Mucosa of stomach (tissue), 1 donor: ENCODE data around the gene CFAP92.

Experiments
- H3K27me3 ChIP-seq: one replicate; pipeline ENCODE4 v1.7.0; 2013; ENCODE audit warnings: mild to moderate bottlenecking, low read length; ENCODE audit not compliant: control insufficient read depth, insufficient read depth
- H3K36me3 ChIP-seq: one replicate; pipeline ENCODE4 v1.7.0; 2013; ENCODE audit warnings: low read length; ENCODE audit not compliant: control insufficient read depth, insufficient read depth
- H3K4me1 ChIP-seq: one replicate; pipeline ENCODE4 v1.7.0; 2013; ENCODE audit warnings: mild to moderate bottlenecking, low read length; ENCODE audit not compliant: control insufficient read depth, insufficient read depth
- H3K4me3 ChIP-seq: one replicate; pipeline ENCODE4 v1.7.0; 2013; ENCODE audit warnings: low read length
- H3K9ac ChIP-seq: one replicate; pipeline ENCODE4 v1.7.0; 2013; ENCODE audit warnings: mild to moderate bottlenecking, low read length, moderate library complexity
- H3K9me3 ChIP-seq: one replicate; pipeline ENCODE4 v1.7.0; 2013; ENCODE audit warnings: mild to moderate bottlenecking, low read length, moderate library complexity; ENCODE audit not compliant: control insufficient read depth
- donor health status: Pancreatic carcinoma.

CFAP92 gene

DNA sequence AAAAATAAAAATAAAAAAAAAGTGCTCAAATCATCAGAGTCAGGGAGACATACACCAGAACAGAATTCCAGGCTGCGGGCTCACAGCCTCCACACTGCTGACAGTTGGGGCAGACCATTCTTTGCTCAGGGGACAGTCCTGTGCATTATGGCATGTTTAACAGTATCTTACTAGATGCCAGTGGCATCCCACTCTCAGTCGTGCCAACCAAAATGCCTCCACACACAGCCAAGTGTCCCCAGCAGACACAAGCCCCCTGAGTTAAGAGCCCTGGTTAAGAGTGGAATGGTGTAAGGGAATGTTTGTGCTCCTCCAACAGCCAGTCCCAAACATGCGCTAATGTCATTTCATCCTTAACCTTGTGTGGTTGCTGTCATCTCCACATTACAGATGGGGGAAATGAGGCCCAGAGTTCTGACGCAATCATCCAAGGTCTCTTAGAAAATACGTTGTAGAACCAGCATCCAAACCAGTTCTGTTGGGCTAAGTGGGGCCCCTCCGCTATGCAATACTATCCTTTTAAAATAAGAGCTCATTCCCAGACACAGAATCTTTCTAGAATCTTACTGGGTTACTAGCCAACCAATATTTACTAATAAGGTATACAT is 26.0 kb downstream of the CFAP92 start:
- H3K4me1 ChIP-seq: peaks cover 4% of the 10 kb centered on the region
- H3K27me3 ChIP-seq: no peaks in the 10 kb centered on the region
- H3K36me3 ChIP-seq: no peaks in the 10 kb centered on the region
- no peak overlapping the region for H3K9ac ChIP-seq
- H3K9me3 ChIP-seq: no peaks in the 10 kb centered on the region
- H3K4me3 ChIP-seq: no peak overlapping the region

DNA sequence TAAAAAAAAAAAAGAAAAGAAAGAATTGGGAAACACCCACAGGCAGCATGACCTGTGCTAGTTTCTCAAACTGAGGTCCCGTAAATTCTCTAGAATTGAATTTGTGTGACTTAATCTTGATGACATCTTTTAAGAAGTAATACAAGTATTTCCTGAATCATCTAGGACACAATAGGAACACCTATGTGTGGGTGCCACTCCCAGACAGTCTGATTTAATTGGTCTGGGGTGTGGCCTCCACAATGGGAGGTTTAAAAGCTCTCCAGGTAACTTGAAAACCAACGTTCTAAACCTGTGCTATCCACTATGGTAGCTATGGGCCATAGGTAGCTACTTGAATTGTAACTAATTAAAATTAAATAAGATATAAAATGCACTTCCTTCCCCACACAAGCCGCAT is 28.1 kb downstream of the CFAP92 start:
- Histone ChIP-seq H3K9me3 (no peaks in the 10 kb centered on the region), H3K4me3 (no peak overlapping the region), H3K27me3 (no peaks in the 10 kb centered on the region), H3K36me3 (no peaks in the 10 kb centered on the region), H3K4me1 (peaks cover 4% of the 10 kb centered on the region), H3K9ac (no peak overlapping the region)

DNA sequence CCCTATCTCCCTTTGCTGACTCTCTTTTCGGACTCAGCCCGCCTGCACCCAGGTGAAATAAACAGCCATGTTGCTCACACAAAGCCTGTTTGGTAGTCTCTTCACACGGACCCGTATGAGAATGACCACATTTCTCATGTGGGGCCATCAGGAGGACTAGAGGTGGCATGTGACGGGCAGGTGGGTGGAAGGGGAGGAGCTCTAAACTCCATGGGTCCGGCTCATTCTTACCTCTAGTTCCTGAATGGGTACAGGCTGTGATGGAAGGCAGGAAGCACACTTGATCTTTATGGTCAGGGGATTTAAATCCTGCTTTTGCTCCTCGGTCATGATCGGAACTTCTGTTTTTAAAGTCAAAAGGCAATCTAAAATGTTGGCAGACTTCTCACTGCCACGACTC is 28.6 kb downstream of the CFAP92 start:
- Histone ChIP-seq H3K4me3 (no peak overlapping the region), H3K27me3 (no peaks in the 10 kb centered on the region), H3K9me3 (no peaks in the 10 kb centered on the region), H3K9ac (no peak overlapping the region), H3K36me3 (no peaks in the 10 kb centered on the region), H3K4me1 (peaks cover 3% of the 10 kb centered on the region)

DNA sequence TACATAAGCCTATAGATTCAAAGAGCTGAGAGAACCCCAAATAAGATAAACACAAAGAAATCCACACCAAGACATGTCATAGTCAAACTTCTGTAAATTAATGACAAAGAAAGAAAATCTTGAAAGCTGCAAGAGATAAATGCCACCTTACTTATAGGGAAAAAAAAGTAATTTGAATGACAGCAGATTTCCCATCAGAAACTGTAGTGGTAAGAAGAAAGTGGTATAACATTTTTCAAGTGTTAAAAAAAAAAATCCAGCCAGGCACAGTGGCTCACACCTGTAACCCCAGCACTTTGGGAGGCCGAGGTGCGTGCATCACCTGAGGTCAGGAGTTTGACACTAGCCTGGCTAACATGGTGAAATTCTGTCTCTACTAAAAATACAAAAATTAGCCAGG is 37.4 kb downstream of the CFAP92 start:
- Histone ChIP-seq H3K9ac (no peak overlapping the region), H3K4me3 (no peak overlapping the region), H3K4me1 (no peaks in the 10 kb centered on the region), H3K36me3 (no peaks in the 10 kb centered on the region), H3K9me3 (no peaks in the 10 kb centered on the region), H3K27me3 (no peaks in the 10 kb centered on the region)

DNA sequence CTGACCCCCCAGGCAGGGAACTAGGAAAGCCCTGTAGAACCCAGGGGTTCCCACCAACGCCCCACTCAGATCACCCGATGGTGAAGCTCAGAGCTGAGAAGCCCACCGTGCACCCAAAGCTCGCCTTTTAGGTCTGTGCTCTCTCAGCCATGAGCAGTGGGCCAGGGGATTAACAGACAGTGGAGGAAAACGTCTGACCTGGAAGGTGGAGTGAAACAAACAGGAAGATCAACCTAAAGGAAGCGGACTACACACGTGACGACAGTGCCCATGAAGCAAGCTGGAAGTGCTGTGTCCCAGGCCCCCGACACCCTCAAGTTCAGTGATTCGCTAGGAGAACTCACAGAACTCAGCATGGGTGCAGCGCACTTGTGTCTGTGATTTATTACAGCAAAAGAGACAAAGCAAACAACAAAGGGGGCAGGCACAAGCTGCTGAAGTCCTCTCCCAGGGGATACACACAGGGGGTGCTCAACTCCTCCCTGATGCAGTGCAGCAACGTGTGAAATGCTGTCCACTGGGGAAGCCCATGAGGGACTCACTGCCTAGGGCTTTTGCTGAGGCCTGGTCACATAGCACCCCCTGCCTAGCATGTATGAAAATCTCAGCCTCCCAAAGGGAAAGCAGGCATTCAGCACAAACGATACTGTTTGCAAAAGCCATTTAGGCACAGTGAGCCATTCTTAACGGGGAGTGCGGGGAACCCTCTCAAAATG is 43.5 kb downstream of the CFAP92 start:
- no peak overlapping the region for H3K9ac ChIP-seq
- no peaks in the 10 kb centered on the region for H3K27me3 ChIP-seq
- H3K9me3 ChIP-seq: no peaks in the 10 kb centered on the region
- no peak overlapping the region for H3K4me3 ChIP-seq
- no peaks in the 10 kb centered on the region for H3K36me3 ChIP-seq
- no peaks in the 10 kb centered on the region for H3K4me1 ChIP-seq

DNA sequence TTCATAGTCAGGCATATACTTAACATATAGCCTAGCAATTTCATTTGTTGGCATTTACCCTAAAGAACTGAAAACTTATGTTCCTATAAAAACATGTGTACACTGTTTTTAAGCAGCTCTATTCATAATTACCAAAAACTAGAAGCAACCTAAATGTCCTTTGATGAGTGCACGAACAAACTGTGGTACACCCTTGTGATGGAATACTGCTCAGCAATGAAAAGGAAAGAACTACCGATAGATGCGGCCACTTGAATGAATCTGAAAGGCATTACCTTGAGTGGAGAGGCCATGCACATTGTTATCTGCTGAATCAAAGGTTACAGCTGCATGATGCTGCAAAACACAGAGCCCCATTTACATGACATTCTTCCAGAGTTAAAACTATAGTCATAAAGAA is 44.7 kb downstream of the CFAP92 start:
- Histone ChIP-seq H3K4me3 (no peak overlapping the region), H3K27me3 (no peaks in the 10 kb centered on the region), H3K9ac (no peak overlapping the region), H3K36me3 (no peaks in the 10 kb centered on the region), H3K4me1 (no peaks in the 10 kb centered on the region), H3K9me3 (no peaks in the 10 kb centered on the region)

DNA sequence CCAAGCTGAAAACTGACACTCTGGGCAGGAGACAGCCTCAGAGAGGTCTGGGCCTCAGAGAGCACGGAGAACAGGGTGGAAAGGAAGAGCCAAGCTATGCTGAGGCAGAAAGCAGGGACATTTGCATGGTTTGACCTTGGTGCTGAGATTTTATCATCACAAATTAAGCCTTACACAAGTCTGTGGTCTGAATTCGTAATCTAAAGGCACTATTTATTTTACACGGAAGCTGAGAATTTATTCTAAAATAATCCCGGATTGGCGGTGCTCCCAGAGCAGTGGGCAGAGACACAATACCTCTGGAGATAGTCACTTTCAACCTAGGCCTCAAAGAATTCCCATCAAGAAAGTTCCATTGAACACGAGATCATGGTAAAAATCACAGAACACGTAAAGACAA is 47.5 kb downstream of the CFAP92 start:
- H3K27me3 ChIP-seq: no peaks in the 10 kb centered on the region
- no peaks in the 10 kb centered on the region for H3K36me3 ChIP-seq
- no peaks in the 10 kb centered on the region for H3K9me3 ChIP-seq
- H3K4me3 ChIP-seq: no peak overlapping the region
- no peak overlapping the region for H3K9ac ChIP-seq
- H3K4me1 ChIP-seq: peaks cover 6% of the 10 kb centered on the region

DNA sequence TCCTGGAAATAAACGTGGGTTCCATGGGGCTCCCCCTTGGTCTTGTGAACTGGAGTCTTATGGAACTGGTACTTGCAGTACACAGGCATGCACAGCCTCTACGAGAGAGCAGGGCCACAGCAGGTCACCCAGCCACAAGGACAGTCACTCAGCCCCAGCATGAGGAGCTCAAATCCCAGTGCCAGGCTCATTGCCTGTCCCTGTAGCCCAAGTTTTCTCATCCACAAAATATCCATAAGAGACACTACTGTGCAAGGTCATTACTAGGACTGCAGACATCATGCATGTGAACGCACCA is 48.0 kb downstream of the CFAP92 start:
- no peak overlapping the region for H3K4me3 ChIP-seq
- H3K9me3 ChIP-seq: no peaks in the 10 kb centered on the region
- H3K9ac ChIP-seq: no peak overlapping the region
- no peaks in the 10 kb centered on the region for H3K27me3 ChIP-seq
- H3K4me1 ChIP-seq: peaks cover 6% of the 10 kb centered on the region
- no peaks in the 10 kb centered on the region for H3K36me3 ChIP-seq

DNA sequence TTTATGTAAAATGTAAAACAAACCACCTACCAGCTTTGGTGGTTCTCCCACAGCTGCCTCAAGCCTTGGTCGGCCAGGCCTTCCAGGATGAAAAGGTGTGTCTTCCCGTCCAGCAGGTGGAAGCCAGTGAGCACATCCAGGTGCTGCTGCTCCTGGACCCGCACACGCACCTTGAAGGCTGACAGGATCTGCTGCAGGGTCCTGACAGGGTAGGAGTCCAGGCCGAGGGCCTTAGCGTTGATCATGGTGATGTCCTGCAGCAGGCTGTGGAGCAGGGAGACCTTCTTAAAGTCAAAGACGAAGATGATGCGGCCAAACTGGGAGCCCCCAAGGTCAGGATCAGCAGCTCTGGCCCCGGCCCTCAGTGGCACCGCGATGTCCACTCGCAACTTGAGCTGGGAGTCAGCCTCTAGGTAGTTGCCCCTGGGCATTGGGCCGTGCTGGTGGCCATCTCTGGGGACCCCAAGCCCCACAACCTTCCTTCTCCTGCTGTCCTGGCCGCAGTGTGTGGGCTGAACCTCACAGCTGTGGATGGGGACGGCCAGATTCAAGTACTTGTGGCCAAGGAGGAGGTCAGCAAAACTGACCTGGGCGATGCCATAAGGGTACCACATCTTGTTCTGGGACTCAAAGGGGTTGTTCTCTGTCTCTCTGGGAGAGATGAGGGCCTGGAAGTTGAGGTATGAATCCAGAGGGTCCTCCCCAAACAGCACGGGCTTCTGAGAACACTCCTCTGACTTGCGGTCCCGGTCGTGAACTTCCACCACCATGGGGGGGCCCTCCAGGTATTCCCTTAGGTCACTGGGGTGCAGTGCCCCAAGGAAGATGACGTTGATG is 48.6 kb downstream of the CFAP92 start:
- H3K27me3 ChIP-seq: no peaks in the 10 kb centered on the region
- H3K9ac ChIP-seq: no peak overlapping the region
- H3K4me1 ChIP-seq: peaks cover 6% of the 10 kb centered on the region
- H3K9me3 ChIP-seq: no peaks in the 10 kb centered on the region
- no peak overlapping the region for H3K4me3 ChIP-seq
- H3K36me3 ChIP-seq: no peaks in the 10 kb centered on the region

DNA sequence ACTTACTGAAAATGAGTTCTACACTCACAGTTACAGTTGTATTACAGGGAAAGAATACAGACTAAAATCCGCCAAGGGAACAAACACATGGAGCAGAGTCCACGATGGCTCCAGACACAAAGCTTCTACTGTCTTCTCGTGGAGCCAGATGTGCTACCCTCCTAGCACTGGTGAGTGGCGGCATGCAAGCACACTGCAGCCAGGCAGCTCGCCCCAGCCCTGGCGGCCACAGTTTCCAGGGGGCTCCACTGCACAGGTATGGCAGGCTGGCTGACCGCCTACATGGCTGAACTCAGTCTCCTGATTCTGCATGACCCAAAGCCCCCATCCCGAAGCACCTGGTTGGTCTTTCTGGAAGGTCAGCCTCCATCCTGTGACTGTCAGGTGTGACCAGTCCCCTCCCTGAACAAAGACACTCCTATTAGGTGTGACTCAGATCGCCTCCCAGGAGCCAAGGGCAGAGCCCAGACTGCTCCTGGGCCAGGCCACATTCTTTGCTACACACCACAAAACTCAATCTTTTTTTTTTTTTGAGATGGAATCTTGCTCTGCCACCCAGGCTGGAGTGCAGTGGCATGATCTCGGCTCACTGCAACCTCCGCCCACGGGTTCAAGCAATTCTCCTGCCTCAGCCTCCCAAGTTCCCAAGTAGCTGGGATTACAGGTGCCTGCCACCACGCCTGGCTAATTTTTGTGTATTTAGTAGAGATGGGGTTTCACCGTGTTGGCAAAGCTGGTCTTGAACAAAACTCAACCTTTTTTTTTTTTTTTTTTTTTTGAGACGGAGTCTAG is 51.5 kb downstream of the CFAP92 start:
- Histone ChIP-seq H3K4me1 (peaks cover 6% of the 10 kb centered on the region), H3K9me3 (no peaks in the 10 kb centered on the region), H3K36me3 (no peaks in the 10 kb centered on the region), H3K27me3 (no peaks in the 10 kb centered on the region), H3K9ac (no peak overlapping the region), H3K4me3 (no peak overlapping the region)

DNA sequence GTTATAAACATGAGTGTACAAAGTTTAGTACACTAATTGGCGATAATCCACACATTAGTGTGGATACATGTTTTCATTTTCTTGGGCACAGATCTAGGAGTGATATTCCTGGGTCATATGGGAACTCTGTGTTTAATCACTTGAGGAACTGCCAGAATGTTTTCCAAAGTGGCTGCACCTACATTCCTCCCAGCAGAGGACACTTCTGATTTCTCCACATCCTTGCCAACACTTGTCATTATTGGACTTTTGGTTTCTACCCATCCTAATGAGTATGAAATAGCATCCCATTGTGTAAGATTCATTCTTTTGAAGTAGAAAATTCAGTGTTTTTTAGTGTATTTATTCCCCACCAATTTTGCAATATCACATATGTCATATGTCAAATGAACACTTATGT is 53.6 kb downstream of the CFAP92 start:
- no peaks in the 10 kb centered on the region for H3K27me3 ChIP-seq
- no peak overlapping the region for H3K9ac ChIP-seq
- peaks cover 6% of the 10 kb centered on the region for H3K4me1 ChIP-seq
- no peaks in the 10 kb centered on the region for H3K9me3 ChIP-seq
- H3K36me3 ChIP-seq: no peaks in the 10 kb centered on the region
- H3K4me3 ChIP-seq: no peak overlapping the region

DNA sequence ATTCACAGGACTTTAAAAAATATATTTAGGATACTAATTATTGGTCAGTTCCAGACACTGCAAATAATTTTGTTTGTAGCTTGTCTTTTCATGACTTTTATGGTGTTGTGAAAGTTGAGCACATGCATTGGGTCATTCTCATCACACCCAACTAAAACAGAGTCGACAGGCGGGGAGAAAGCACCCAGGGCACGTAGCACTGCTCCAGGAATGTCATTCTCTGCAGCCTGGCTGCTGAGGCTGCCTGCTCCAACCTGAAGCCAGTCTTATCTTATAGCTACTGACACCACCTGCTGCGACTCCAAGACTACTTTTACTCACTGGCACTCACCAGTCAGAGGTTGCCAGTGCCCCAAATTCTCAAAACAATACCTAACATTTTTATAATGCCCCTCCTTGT is 57.5 kb downstream of the CFAP92 start:
- Histone ChIP-seq H3K27me3 (no peaks in the 10 kb centered on the region), H3K36me3 (no peaks in the 10 kb centered on the region), H3K9ac (no peak overlapping the region), H3K9me3 (no peaks in the 10 kb centered on the region), H3K4me1 (no peaks in the 10 kb centered on the region), H3K4me3 (no peak overlapping the region)
